SW480 (cell line): ENCODE results near the gene RECK.

Experiments used
- DNase-seq: peaks from one replicate; pipeline ENCODE4 v3.0.0-alpha.2; 2016; ENCODE audit warnings: low spot score

Gene RECK

GRCh38 chr9:36029202-36029601, 7.5 kb upstream of the RECK start:
- no peak for DNase-seq

- DNase-seq, result peak; percentile 44
Observed at GRCh38 chr9:36029765-36030528, 6.8 kb upstream of the RECK start.

GRCh38 chr9:36030871-36031270, 5.8 kb upstream of the RECK start:
- DNase-seq, result no peak

- DNase-seq, result no peak
Observed at GRCh38 chr9:36031774-36032555, 4.7 kb upstream of the RECK start.

GRCh38 chr9:36033788-36034187, 2.9 kb upstream of the RECK start:
- DNase-seq, result no peak

GRCh38 chr9:36034234-36034633, 2.5 kb upstream of the RECK start:
- DNase-seq, result no peak

GRCh38 chr9:36035006-36035405, 1.7 kb upstream of the RECK start:
- DNase-seq, result no peak

- DNase-seq, result no peak
Observed at GRCh38 chr9:36036253-36036779, 397 bp upstream of the RECK start.

- peak; percentile 16 for DNase-seq
Observed at GRCh38 chr9:36037549-36038122, 923 bp downstream of the RECK start.

GRCh38 chr9:36039121-36039520, 2.4 kb downstream of the RECK start:
- no peak for DNase-seq

GRCh38 chr9:36039696-36040095, 3.0 kb downstream of the RECK start:
- no peak for DNase-seq

- DNase-seq, result no peak
Observed at GRCh38 chr9:36040271-36040925, 3.7 kb downstream of the RECK start.

- no peak for DNase-seq
Observed at GRCh38 chr9:36041506-36041905, 4.8 kb downstream of the RECK start.

- DNase-seq, result no peak
Observed at GRCh38 chr9:36045610-36046009, 8.9 kb downstream of the RECK start.

GRCh38 chr9:36046923-36047322, 10.2 kb downstream of the RECK start:
- no peak for DNase-seq

- DNase-seq, result no peak
Observed at GRCh38 chr9:36049408-36049807, 12.7 kb downstream of the RECK start.

- DNase-seq, result no peak
Observed at GRCh38 chr9:36050476-36050875, 13.8 kb downstream of the RECK start.

GRCh38 chr9:36051317-36051716, 14.6 kb downstream of the RECK start:
- no peak for DNase-seq

- no peak for DNase-seq
Observed at GRCh38 chr9:36053971-36054370, 17.3 kb downstream of the RECK start.

- DNase-seq, result no peak
Observed at GRCh38 chr9:36056896-36057295, 20.2 kb downstream of the RECK start.

- DNase-seq, result no peak
Observed at GRCh38 chr9:36063804-36064447, 27.2 kb downstream of the RECK start.
